Pancreas (tissue), 10 donors: Measurements from ENCODE around the gene SHLD2. TPM values are rescaled to one million over a fixed set of nuclear protein-coding genes. Genes with fewer than 3 reads are reported as not detected.
A peak's percentile ranks its signal among the peaks of the same experiment; 100 is the strongest.
"Not testable (repeated sequence)": the region's sequence is repeated elsewhere in the genome, so short reads cannot be mapped to it uniquely, and the experiment has no call there.

Experiments used
- ATAC-seq, 4 donors: fragments of 200-7000 bp; cut with Tn5 transposase; one replicate each; pipeline versions ENCODE4 v1.8.0 to v1.9.1; 2020; ENCODE audit warnings: mild to moderate bottlenecking in 4 of 4, moderate library complexity in 4 of 4
- DNase-seq, 6 donors: peaks; one replicate each; pipeline ENCODE4 v3.0.0-alpha.2; 2020
- FAIRE-seq: peaks from 2 replicates; lab custom pipeline; 2012; peaks lifted over from hg19 to GRCh38; lab: Jason Lieb, UNC
- H3K27ac ChIP-seq, 4 donors: fragments of 200-600 bp; sonication (generic); 1 replicate in 3 of 4; 2 replicates in 1 of 4; pipeline versions ENCODE4 v1.5.0 to v1.8.0; 2020
- H3K27me3 ChIP-seq, 4 donors: fragments of 200-600 bp; one replicate each; pipeline ENCODE4 v1.8.0; 2021
- H3K36me3 ChIP-seq, 3 donors: fragments of 200-600 bp; sonication (generic) in 1 of 3; one replicate each; pipeline versions ENCODE4 v1.5.0 to v1.8.0; 2020 to 2021
- H3K4me1 ChIP-seq, 3 donors: fragments of 200-600 bp; one replicate each; pipeline ENCODE4 v1.8.0; 2021
- H3K4me3 ChIP-seq, 4 donors: fragments of 200-600 bp; sonication (generic) in 2 of 4; one replicate each; pipeline versions ENCODE4 v1.5.0 to v1.8.0; 2020 to 2021
- H3K9me3 ChIP-seq, 4 donors: fragments of 200-600 bp; one replicate each; pipeline ENCODE4 v1.8.0; 2021
- WGBS, 2 donors: extraction: QIAGEN DNeasy Blood & Tissue Kit; methylation state at CpG; one replicate each; pipeline ENCODE4 v1.1.7; 2013; 5-methylcytosine and 5-hydroxymethylcytosine counted together
- intact Hi-C, 3 donors: fragments of 100-400 bp; cut with DNase I; formaldehyde crosslinking; loops; one replicate each; pipeline versions ENCODE4 v1.11.1 to v1.14.2; 2022
- polyA plus RNA-seq, 2 donors: library from polyadenylated mRNA; stranded (reverse); fragments of 200-250 nt; gene quantifications; one replicate each; pipeline ENCODE4 v1.2.3, GENCODE V29; 2013
- total RNA-seq, 6 donors: library from RNA; stranded (reverse); fragmentation: NEBNext Ultra II Directional in 4 of 6; extraction: Animal tissue kit (Norgen Biotek cat#: 25700) in 4 of 6; gene quantifications; one replicate each; pipeline versions ENCODE4 v1.2.1 to v1.2.4, GENCODE V29; 2021 to 2023
- donor health status: healthy with polysubstance abuse.
- donor health status: DM: no; HTN: no; CAD: no; lungs with moderate emphysema.
- donor health status: DM: no; HTN: no; CAD: no.
- donor health status: control.
- donor health status: control.
- donor health status: Bipolar disorder and iron deficiency.
- donor health status: DM: yes; HTN: yes; CAD: no.
- donor health status: DM: no; HTN: no; CAD: no.
- donor health status: DM: no; HTN: no; CAD: no.
- donor health status: DM: yes; HTN: yes; CAD: no.

SHLD2 gene
- total and polyA plus RNA-seq, 8 donors = 8.0 to 15.7 (median 10.7) TPM

DNA sequence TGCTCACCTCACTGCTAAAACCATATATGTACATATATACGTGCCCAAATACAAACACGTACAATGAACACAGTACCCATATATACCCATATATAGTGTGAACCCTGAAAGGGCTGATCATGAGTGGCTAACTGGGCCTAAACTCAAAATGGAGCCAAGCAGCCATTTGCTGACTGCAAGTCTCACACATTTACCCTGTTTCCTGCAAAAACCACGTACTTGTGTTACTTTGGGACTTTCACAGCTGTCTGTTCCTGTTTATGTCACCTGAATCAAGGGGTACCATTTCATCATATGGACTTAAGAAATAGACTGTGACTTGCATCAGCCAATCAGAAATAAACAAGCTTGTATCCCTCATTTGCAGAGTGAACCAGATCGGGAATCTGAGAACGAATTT lies 124.4 kb downstream of the SHLD2 start:
- DNase-seq, H3K9me3 ChIP-seq, H3K4me1 ChIP-seq, FAIRE-seq, H3K36me3 ChIP-seq, H3K27ac ChIP-seq, intact Hi-C loops, H3K4me3 ChIP-seq, H3K27me3 ChIP-seq, ATAC-seq: not testable (repeated sequence)
- WGBS, 2 donors = 87 to 100% methylated on average over 1 of the region's 5 CpGs

DNA sequence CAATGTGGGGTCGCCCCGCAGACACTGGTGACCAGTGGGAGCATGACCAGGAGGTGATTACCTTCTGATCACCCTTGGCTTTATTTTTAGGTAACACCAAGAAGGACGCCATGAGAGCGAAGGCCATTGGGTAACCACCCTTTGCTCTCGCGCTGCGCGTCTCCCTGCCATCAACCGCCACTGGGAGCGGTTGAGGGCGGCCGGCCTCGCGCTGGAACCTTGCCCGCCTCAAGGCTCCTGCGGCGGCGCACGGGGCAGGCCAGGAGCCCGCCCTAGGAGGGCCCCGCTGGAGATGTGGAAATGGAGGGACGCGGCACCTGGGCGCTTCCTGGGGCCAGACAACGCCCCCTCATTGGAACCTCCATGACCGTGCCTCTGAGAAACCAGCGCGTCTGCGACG lies 127.8 kb downstream of the SHLD2 start:
- 84 to 87% methylated on average over 21 to 30 of the region's 30 CpGs for WGBS, 2 donors
- not testable (repeated sequence) for DNase-seq

DNA sequence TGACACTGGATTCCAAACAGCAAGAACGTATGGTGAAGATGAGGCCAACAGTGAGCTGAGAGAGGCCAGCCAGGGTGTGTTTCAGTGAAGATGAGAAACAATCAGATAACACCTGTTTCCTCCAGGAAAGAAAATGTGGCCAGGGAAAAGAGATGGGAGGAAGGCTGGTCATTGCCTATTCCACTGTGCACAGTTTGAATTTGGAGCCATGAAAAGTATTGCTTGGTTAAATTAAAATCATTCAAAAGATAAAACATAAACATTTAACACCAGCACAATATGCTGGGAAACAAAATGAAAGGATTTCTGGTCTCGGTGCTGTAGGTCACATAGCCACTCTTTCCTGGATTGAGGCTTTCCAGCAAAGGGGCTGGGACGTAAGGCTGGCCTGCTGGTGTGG lies 130.1 kb downstream of the SHLD2 start, which contains the start of gene NUTM2A:
NUTM2A (plus strand) TSS at position 301 of the 400 bp plus-strand sequence. CDS start 383 bp downstream, outside the sequence.
- H3K27me3 ChIP-seq, FAIRE-seq, H3K4me3 ChIP-seq, ATAC-seq, H3K36me3 ChIP-seq, H3K4me1 ChIP-seq, H3K27ac ChIP-seq, DNase-seq, intact Hi-C loops, H3K9me3 ChIP-seq: not testable (repeated sequence)
- no CpG with 5 or more reads among the region's 3 CpGs for WGBS, 2 donors

More for the DNA sequence above, 127.8 kb downstream of the SHLD2 start:
- intact Hi-C loops, H3K4me1 ChIP-seq, H3K27ac ChIP-seq, ATAC-seq, H3K9me3 ChIP-seq, FAIRE-seq, H3K27me3 ChIP-seq, H3K4me3 ChIP-seq, H3K36me3 ChIP-seq: not testable (repeated sequence)

DNA sequence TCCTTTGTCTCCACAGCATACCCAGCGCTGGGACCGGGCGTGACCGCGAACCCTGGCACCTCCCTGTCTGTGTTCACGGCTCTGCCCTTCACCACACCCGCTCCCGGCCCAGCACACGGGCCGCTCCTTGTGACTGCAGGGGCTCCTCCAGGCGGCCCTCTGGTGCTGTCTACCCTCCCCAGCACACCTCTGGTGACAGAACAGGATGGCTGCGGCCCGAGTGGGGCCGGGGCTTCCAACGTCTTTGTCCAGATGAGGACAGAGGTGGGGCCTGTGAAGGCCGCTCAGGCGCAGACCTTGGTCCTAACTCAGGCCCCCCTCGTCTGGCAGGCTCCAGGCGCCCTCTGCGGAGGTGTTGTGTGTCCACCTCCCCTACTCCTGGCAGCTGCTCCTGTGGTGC lies 133.2 kb downstream of the SHLD2 start:
- 83 to 88% methylated on average over 1 to 9 of the region's 20 CpGs for WGBS, 2 donors
- H3K27me3 ChIP-seq, ATAC-seq, H3K27ac ChIP-seq, FAIRE-seq, intact Hi-C loops, H3K4me1 ChIP-seq, DNase-seq, H3K36me3 ChIP-seq, H3K4me3 ChIP-seq, H3K9me3 ChIP-seq: not testable (repeated sequence)

DNA sequence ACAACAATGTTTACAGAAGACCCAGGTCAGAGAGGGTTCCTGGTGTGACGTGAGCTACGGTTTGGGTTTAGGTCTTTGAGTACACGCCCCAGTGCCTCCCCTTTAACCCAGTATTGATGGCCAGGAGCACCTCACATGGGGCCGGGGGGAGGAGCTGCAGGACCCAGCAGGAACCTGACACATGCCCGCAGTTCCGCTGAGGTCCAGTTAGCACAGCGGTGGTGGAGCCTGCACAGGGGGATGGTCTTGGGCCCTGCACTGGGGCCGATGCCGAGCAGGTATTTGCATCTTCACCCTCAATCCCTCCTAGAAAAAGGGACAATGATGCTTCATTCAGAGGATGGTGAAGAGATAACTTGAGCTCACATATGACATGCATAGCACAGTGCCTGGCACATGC lies 134.2 kb downstream of the SHLD2 start:
- H3K27ac ChIP-seq, intact Hi-C loops, H3K36me3 ChIP-seq, DNase-seq, FAIRE-seq, H3K27me3 ChIP-seq, ATAC-seq, H3K4me3 ChIP-seq, H3K9me3 ChIP-seq, H3K4me1 ChIP-seq: not testable (repeated sequence)
- WGBS, 2 donors = 91 to 92% methylated on average over 9 of the region's 9 CpGs

DNA sequence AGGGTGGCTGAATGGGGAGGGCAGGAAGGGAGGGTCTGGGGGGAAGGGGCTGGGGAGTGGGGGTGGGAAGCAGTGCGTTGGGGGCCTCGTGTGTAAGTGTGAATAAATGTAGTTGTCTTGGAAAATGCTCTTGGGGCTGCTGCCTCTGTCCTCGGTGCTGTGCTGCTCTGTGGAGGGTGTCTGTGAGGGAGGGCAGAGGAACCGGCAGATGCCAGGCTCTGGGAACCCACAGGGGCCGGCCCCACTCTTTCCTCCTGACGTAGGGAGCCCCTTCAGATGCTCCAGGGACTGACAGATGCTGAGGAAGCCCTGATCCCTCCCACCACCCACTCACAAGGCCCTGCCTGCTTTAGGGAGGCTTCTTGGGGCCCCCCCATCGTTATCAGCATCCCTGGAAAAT lies 139.8 kb downstream of the SHLD2 start:
- ATAC-seq, H3K4me1 ChIP-seq, H3K27ac ChIP-seq, H3K36me3 ChIP-seq, H3K9me3 ChIP-seq, H3K27me3 ChIP-seq, FAIRE-seq, intact Hi-C loops, DNase-seq, H3K4me3 ChIP-seq: not testable (repeated sequence)
- WGBS, 2 donors = 60 to 80% methylated on average over 1 to 3 of the region's 7 CpGs

DNA sequence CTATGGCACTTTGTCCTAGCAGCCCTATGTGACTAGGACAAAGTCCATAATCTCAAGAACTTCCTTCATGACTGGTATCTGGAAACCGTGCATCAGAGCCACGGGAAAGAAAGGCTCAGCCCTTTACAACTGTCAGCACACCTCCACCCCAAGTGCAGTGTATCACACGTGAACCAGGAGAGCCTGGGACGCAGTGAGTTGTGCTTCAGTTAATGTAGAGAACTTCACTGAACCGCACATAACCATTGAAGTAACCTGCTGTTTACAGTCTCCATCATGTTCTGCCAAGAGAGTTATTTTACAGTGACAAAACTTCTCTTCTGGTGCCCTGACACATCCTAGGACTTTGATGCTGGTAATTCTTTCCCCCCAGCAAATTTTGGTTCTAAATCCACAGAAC lies 142.2 kb downstream of the SHLD2 start:
- H3K9me3 ChIP-seq, H3K36me3 ChIP-seq, ATAC-seq, FAIRE-seq, H3K27ac ChIP-seq, H3K27me3 ChIP-seq, intact Hi-C loops, H3K4me3 ChIP-seq, H3K4me1 ChIP-seq, DNase-seq: not testable (repeated sequence)
- 99 to 100% methylated on average over 3 of the region's 5 CpGs for WGBS, 2 donors

DNA sequence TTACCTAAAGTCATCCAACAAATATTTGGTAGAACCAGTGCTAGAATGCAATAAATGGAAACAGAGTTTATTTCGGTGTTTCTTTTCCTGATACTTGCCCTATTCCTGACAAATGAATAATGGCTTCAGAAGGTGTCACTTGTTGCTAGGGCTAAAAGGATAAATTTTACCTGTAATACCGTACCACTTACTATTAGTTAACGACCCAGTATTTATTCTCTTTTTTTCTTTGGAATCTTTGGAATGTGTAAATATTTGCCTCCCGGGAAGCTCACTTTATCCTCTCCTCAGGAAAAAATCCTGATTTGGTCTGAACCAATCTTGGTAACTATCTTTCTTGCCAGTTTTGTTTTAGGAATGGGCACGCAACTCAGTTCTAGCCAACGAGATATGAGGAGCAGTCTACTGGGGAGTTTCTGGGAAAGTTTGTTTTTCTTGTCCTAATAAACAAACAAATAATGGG lies 144.4 kb downstream of the SHLD2 start:
- peak; percentile 23 for FAIRE-seq
- intact Hi-C loops = not testable (repeated sequence)

More for the DNA sequence above, 144.4 kb downstream of the SHLD2 start:
- peak; percentile 43 to 77 (median 57) for ATAC-seq
- WGBS, 2 donors = 48 to 51% methylated on average over 2 of the region's 6 CpGs
- not testable (repeated sequence) for H3K4me1 ChIP-seq, H3K4me3 ChIP-seq, H3K36me3 ChIP-seq, H3K9me3 ChIP-seq, H3K27ac ChIP-seq, H3K27me3 ChIP-seq, DNase-seq

Other genes starting within 250 kb of the SHLD2 start
- gene MMRN2, start 137.6 kb upstream of the SHLD2 start, total RNA-seq = 1 to 10 TPM; 3.4 to 7.4 (median 5.1) TPM
- gene MMRN2, start 137.6 kb upstream of the SHLD2 start, polyA plus RNA-seq = 1 to 10 TPM; 3.2 to 5.2 TPM
- 1 to 10 TPM; 1.2 to 3.0 (median 1.7) TPM for gene SNCG, start 136.6 kb upstream of the SHLD2 start, total RNA-seq
- 10 to 100 TPM; 20.2 to 20.3 TPM for gene SNCG, start 136.6 kb upstream of the SHLD2 start, polyA plus RNA-seq
- 10 to 100 TPM in 4 of 6 donors, 1 to 10 TPM in 2; 7.0 to 16.5 (median 10.5) TPM for gene ADIRF, start 126.7 kb upstream of the SHLD2 start, total RNA-seq
- gene ADIRF, start 126.7 kb upstream of the SHLD2 start, polyA plus RNA-seq = 100 to 1,000 TPM in 1 of 2 donors, 10 to 100 TPM in 1; 84.9 to 111 TPM
- not detected for gene FAM25A, start 74.9 kb upstream of the SHLD2 start, total RNA-seq
- gene FAM25A, start 74.9 kb upstream of the SHLD2 start, polyA plus RNA-seq = 1 to 10 TPM in 1 of 2 donors, not detected in 1; 1.0 TPM
- 10 to 100 TPM; 32.1 to 62.0 (median 47.9) TPM for gene GLUD1, start 363 bp upstream of the SHLD2 start, total RNA-seq
- gene GLUD1, start 363 bp upstream of the SHLD2 start, polyA plus RNA-seq = 10 to 100 TPM; 24.1 to 40.7 TPM
- gene NUTM2A, start 130.2 kb downstream of the SHLD2 start, total RNA-seq = 1 to 10 TPM in 3 of 6 donors, under 1 TPM in 3; 0.52 to 1.8 (median 0.98) TPM
- gene NUTM2A, start 130.2 kb downstream of the SHLD2 start, polyA plus RNA-seq = 1 to 10 TPM; 1.9 to 3.6 TPM